ENCODE data around the gene TENT5C.

DNA sequence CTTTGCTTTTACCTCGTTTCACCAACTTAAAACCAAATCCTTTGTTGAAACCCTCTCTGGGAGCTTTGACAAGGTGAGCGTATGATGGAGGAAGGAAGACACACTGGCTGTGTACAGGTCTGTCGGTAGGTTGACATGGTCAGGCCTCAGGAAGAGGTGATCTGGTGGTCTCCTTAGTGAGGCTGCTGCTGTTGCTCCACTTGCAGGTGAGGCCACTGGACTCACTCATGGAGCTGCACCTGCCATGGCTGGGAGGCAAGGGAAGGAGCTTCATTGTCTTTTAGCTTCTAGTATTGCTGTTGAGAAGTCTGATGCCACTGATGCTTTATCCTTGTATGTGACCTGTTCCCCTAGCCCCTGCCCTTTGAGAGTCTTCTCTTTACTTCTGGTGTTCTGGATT, 35.7 kb downstream of the TENT5C start:
- TF ChIP-seq, protein P1, sequence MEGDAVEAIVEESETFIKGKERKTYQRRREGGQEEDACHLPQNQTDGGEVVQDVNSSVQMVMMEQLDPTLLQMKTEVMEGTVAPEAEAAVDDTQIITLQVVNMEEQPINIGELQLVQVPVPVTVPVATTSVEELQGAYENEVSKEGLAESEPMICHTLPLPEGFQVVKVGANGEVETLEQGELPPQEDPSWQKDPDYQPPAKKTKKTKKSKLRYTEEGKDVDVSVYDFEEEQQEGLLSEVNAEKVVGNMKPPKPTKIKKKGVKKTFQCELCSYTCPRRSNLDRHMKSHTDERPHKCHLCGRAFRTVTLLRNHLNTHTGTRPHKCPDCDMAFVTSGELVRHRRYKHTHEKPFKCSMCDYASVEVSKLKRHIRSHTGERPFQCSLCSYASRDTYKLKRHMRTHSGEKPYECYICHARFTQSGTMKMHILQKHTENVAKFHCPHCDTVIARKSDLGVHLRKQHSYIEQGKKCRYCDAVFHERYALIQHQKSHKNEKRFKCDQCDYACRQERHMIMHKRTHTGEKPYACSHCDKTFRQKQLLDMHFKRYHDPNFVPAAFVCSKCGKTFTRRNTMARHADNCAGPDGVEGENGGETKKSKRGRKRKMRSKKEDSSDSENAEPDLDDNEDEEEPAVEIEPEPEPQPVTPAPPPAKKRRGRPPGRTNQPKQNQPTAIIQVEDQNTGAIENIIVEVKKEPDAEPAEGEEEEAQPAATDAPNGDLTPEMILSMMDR (IDR thresholded peaks at IDR 0.05; ENCODE audit: low read depth, low read length): no peak
- TF ChIP-seq POLR2A (IDR thresholded peaks at IDR 0.05; ENCODE audit: extremely low read depth, insufficient read length): no peak
- TF ChIP-seq, protein P2, sequence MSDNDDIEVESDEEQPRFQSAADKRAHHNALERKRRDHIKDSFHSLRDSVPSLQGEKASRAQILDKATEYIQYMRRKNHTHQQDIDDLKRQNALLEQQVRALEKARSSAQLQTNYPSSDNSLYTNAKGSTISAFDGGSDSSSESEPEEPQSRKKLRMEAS (IDR thresholded peaks at IDR 0.05; ENCODE audit: low read depth, low read length): no peak
- no peak for TF ChIP-seq MYC (IDR thresholded peaks at IDR 0.05; ENCODE audit: low read depth, low read length)

All from NB4 (cell line).